Measurements from ENCODE around the gene LILRA6. TPM values are rescaled to one million over a fixed set of nuclear protein-coding genes. Genes with fewer than 3 reads are reported as not detected.

The LILRA6 gene
- total and polyA plus RNA-seq, 2 of the 13 experiments (the other 11 are each of a cell fraction or from before 2014, with no cell fraction given): not detected

DNA sequence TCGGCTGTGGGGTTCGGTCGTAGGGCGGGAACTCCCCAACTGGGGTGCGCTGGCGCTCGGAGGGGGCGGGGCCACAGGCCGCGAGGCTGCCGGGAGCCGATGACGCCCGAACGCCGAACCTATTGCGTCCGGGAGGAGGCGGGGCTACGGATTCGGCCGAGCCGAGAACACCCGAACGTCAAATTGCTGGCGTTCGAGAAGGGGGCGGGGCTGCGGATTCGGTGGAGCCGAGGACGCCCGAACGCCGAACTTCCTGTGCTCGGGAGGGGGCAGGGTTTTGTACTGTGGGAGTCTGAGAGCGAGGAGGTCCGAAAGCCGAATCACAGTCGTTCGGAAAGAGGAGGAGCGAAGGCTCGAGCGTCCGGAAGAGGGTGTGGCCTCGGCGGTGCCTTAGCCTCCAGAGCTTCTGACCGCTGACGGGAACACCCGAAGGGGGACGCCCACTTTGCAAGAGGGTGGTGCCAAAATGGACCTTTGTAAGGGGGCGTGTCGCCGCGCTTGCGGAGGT, 52.0 kb downstream of the LILRA6 start (continued):
- TF ChIP-seq, protein P1, sequence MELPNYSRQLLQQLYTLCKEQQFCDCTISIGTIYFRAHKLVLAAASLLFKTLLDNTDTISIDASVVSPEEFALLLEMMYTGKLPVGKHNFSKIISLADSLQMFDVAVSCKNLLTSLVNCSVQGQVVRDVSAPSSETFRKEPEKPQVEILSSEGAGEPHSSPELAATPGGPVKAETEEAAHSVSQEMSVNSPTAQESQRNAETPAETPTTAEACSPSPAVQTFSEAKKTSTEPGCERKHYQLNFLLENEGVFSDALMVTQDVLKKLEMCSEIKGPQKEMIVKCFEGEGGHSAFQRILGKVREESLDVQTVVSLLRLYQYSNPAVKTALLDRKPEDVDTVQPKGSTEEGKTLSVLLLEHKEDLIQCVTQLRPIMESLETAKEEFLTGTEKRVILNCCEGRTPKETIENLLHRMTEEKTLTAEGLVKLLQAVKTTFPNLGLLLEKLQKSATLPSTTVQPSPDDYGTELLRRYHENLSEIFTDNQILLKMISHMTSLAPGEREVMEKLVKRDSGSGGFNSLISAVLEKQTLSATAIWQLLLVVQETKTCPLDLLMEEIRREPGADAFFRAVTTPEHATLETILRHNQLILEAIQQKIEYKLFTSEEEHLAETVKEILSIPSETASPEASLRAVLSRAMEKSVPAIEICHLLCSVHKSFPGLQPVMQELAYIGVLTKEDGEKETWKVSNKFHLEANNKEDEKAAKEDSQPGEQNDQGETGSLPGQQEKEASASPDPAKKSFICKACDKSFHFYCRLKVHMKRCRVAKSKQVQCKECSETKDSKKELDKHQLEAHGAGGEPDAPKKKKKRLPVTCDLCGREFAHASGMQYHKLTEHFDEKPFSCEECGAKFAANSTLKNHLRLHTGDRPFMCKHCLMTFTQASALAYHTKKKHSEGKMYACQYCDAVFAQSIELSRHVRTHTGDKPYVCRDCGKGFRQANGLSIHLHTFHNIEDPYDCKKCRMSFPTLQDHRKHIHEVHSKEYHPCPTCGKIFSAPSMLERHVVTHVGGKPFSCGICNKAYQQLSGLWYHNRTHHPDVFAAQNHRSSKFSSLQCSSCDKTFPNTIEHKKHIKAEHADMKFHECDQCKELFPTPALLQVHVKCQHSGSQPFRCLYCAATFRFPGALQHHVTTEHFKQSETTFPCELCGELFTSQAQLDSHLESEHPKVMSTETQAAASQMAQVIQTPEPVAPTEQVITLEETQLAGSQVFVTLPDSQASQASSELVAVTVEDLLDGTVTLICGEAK (IDR thresholded peaks at IDR 0.05): no peak
- TF ChIP-seq, protein P1 (CRISPR knock-in tag; IDR thresholded peaks at IDR 0.05): no peak
- TF ChIP-seq POLR2A (IDR thresholded peaks at IDR 0.05; ENCODE audit: insufficient read depth in 1 of 2, low read depth in 2 of 2, low read length in 2 of 2) (0 out of 4 replicates have a peak, but pooled peaks of 1 of the 2 experiments have one; percentile 24), CBX2 (IDR thresholded peaks at IDR 0.05; ENCODE audit: low read depth, low read length) (no peak), CBX2 (CRISPR knock-in tag; IDR thresholded peaks at IDR 0.05; ENCODE audit: low read depth) (no peak), ZNF138 (CRISPR knock-in tag; IDR thresholded peaks at IDR 0.05; ENCODE audit: low read depth) (no peak), ZNF7 (CRISPR knock-in tag; IDR thresholded peaks at IDR 0.05) (no peak), CENPT (CRISPR knock-in tag; IDR thresholded peaks at IDR 0.05; ENCODE audit: low read depth) (no peak), TMF1 (CRISPR knock-in tag; IDR thresholded peaks at IDR 0.05; ENCODE audit: low read depth) (no peak), ZBTB8A (CRISPR knock-in tag; IDR thresholded peaks at IDR 0.05; ENCODE audit: borderline replicate concordance, low read depth) (no peak), ZMYM2 (CRISPR knock-in tag; IDR thresholded peaks at IDR 0.05) (no peak), CC2D1A (CRISPR knock-in tag; IDR thresholded peaks at IDR 0.05) (no peak), HNRNPL (IDR thresholded peaks at IDR 0.05; ENCODE audit: low read depth, low read length) (no peak), FOXK1 (CRISPR knock-in tag; IDR thresholded peaks at IDR 0.05; ENCODE audit: borderline replicate concordance, low read depth) (no peak), KDM3A (CRISPR knock-in tag; IDR thresholded peaks at IDR 0.05; ENCODE audit: low read depth) (no peak), U2AF1 (optimal IDR thresholded peaks at IDR 0.05; ENCODE audit: low read depth, low read length) (no peak), AKAP8 (CRISPR knock-in tag; IDR thresholded peaks at IDR 0.05) (no peak), ZNF775 (CRISPR knock-in tag; IDR thresholded peaks at IDR 0.05; ENCODE audit: borderline replicate concordance) (no peak), ZNF607 (CRISPR knock-in tag; IDR thresholded peaks at IDR 0.05; ENCODE audit: borderline replicate concordance) (0 out of 2 replicates have a peak, but pooled peaks have one; percentile 12), MBNL3 (CRISPR knock-in tag; conservative IDR thresholded peaks at IDR 0.05) (no peak)
- TF ChIP-seq, protein P2, sequence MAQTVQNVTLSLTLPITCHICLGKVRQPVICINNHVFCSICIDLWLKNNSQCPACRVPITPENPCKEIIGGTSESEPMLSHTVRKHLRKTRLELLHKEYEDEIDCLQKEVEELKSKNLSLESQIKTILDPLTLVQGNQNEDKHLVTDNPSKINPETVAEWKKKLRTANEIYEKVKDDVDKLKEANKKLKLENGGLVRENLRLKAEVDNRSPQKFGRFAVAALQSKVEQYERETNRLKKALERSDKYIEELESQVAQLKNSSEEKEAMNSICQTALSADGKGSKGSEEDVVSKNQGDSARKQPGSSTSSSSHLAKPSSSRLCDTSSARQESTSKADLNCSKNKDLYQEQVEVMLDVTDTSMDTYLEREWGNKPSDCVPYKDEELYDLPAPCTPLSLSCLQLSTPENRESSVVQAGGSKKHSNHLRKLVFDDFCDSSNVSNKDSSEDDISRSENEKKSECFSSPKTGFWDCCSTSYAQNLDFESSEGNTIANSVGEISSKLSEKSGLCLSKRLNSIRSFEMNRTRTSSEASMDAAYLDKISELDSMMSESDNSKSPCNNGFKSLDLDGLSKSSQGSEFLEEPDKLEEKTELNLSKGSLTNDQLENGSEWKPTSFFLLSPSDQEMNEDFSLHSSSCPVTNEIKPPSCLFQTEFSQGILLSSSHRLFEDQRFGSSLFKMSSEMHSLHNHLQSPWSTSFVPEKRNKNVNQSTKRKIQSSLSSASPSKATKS (CRISPR knock-in tag; IDR thresholded peaks at IDR 0.05): no peak

All from HepG2 (cell line).